Measurements from ENCODE around the gene FBP2.

GRCh38 chr9:94622087-94622800 is 28.6 kb upstream of the FBP2 start:
- TF ChIP-seq, protein P1, sequence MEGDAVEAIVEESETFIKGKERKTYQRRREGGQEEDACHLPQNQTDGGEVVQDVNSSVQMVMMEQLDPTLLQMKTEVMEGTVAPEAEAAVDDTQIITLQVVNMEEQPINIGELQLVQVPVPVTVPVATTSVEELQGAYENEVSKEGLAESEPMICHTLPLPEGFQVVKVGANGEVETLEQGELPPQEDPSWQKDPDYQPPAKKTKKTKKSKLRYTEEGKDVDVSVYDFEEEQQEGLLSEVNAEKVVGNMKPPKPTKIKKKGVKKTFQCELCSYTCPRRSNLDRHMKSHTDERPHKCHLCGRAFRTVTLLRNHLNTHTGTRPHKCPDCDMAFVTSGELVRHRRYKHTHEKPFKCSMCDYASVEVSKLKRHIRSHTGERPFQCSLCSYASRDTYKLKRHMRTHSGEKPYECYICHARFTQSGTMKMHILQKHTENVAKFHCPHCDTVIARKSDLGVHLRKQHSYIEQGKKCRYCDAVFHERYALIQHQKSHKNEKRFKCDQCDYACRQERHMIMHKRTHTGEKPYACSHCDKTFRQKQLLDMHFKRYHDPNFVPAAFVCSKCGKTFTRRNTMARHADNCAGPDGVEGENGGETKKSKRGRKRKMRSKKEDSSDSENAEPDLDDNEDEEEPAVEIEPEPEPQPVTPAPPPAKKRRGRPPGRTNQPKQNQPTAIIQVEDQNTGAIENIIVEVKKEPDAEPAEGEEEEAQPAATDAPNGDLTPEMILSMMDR (IDR thresholded peaks at IDR 0.05; ENCODE audit: insufficient read depth, low read length) = no peak
- TF ChIP-seq GABPA (IDR thresholded peaks at IDR 0.05; ENCODE audit: low read depth) = no peak
